GM12891 (cell line): ENCODE results near the gene APBA2.

ENCODE experiments used
- POLR2A ChIP-seq: IDR thresholded peaks from 2 replicates; pipeline ENCODE4 v1.6.1; 2011; ENCODE audit warnings: low read depth, low read length, control low read depth
- POLR2AphosphoS5 ChIP-seq: IDR thresholded peaks from 2 replicates; pipeline ENCODE4 v1.6.1; 2011; ENCODE audit warnings: low read depth, low read length, control low read depth
- TAF1 ChIP-seq: IDR thresholded peaks from 2 replicates; pipeline ENCODE4 v1.6.1; 2011; ENCODE audit warnings: low read depth, low read length, control low read depth

DNA sequence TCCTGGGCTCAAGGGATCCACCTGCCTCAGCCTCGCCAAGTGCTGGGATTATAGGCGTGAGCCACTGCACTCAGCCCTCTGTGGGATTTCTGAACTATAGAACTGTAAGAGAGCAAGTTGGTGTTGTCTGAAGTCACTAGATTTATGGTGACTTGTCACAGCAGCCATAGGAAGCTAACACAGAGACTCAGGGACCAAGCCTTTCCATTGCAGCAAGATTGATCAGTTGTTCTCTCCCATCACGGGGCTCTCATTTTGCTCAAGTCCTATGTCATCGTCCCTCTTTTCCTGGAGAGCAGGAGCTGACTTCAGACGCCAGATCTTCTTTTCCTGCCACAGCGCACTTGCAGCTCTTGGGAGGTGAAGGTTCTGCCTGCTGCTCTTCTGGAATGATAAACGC, 61.0 kb downstream of the APBA2 start:
- TF ChIP-seq TAF1 (no peak), POLR2AphosphoS5 (no peak), POLR2A (no peak)
